IMR-90 (cell line): ENCODE results near the gene MAPKAPK2. TPM values are rescaled to one million over a fixed set of nuclear protein-coding genes. Genes with fewer than 3 reads are reported as not detected.
A peak's percentile ranks its signal among the peaks of the same experiment; 100 is the strongest.

Source experiments
- ATAC-seq: fragments of 200-7000 bp; cut with Tn5 transposase; 2 replicates; pipeline ENCODE4 v1.9.1; 2020; ENCODE audit warnings: low read depth, mild to moderate bottlenecking, moderate library complexity
- BruUV-seq: library from RNA; stranded (reverse); fragments of 400-500 nt; replicated peaks from 2 replicates; lab custom pipeline; 2021; lab: Mats Ljungman, UMichigan
- CTCF ChIA-PET: fragments of 300-600 bp; formaldehyde crosslinking; extraction: SDS; loops from one replicate; lab custom pipeline; 2021; ENCODE audit warnings: antibody characterized with exemption; lab: Yijun Ruan, JAX
- POLR2A ChIA-PET: fragments of 300-600 bp; sonication (Branson Sonifier 250); formaldehyde crosslinking; loops from one replicate; lab custom pipeline; 2022; ENCODE audit warnings: antibody characterized with exemption; ENCODE audit not compliant: unreplicated experiment; lab: Charles Lee
- DNase-seq: peaks from one replicate; pipeline ENCODE4 v3.0.0; 2013
- H2AFZ ChIP-seq: replicated peaks from 2 replicates; pipeline ENCODE3; 2013; ENCODE audit warnings: low read length, mild to moderate bottlenecking; ENCODE audit not compliant: poor library complexity
- H2AK5ac ChIP-seq: 2 replicates; pipeline ENCODE4 v1.6.1; 2013; ENCODE audit warnings: low read depth, low read length, inconsistent platforms
- H2AK9ac ChIP-seq: replicated peaks from 2 replicates; pipeline ENCODE3; 2013; ENCODE audit warnings: mild to moderate bottlenecking, low read depth, low read length, moderate library complexity; ENCODE audit not compliant: poor library complexity
- H2BK120ac ChIP-seq: 2 replicates; pipeline ENCODE4 v1.6.1; 2013; ENCODE audit warnings: low read depth, low read length, inconsistent platforms
- H2BK15ac ChIP-seq: 3 replicates; pipeline ENCODE4 v1.6.1; 2013; ENCODE audit warnings: low read depth, low read length, inconsistent platforms
- H2BK20ac ChIP-seq: 2 replicates; pipeline ENCODE4 v1.6.1; 2013; ENCODE audit warnings: low read depth, mild to moderate bottlenecking, inconsistent platforms, low read length, moderate library complexity
- H2BK5ac ChIP-seq: 2 replicates; pipeline ENCODE4 v1.6.1; 2013; ENCODE audit warnings: mild to moderate bottlenecking, low read depth, low read length, inconsistent platforms; ENCODE audit not compliant: poor library complexity, severe bottlenecking
- H3K14ac ChIP-seq: replicated peaks from 2 replicates; pipeline ENCODE4 v1.6.1; 2013; ENCODE audit warnings: low read depth, low read length, inconsistent platforms
- H3K18ac ChIP-seq: 2 replicates; pipeline ENCODE4 v1.6.1; 2013; ENCODE audit warnings: low read depth, low read length, control low read depth
- H3K23ac ChIP-seq: 2 replicates; pipeline ENCODE4 v1.6.1; 2013; ENCODE audit warnings: low read depth, low read length, inconsistent platforms
- H3K27ac ChIP-seq: 2 replicates; pipeline ENCODE4 v1.5.1; 2013; ENCODE audit warnings: mild to moderate bottlenecking, control low read depth, low read length; ENCODE audit not compliant: insufficient read depth
- H3K27me3 ChIP-seq: 2 replicates; pipeline ENCODE4 v1.6.1; 2013; ENCODE audit warnings: low read length; ENCODE audit not compliant: control insufficient read depth, insufficient read depth
- H3K36me3 ChIP-seq: 2 replicates; pipeline ENCODE4 v1.6.1; 2013; ENCODE audit warnings: low read length, mixed read lengths; ENCODE audit not compliant: control insufficient read depth, insufficient read depth
- H3K4ac ChIP-seq: 2 replicates; pipeline ENCODE4 v1.6.1; 2013; ENCODE audit warnings: low read depth, low read length, inconsistent platforms
- H3K4me1 ChIP-seq: 2 replicates; pipeline ENCODE4 v1.6.1; 2013; ENCODE audit warnings: low read length, mixed read lengths; ENCODE audit not compliant: control insufficient read depth, insufficient read depth
- H3K4me2 ChIP-seq: 2 replicates; pipeline ENCODE4 v1.6.1; 2013; ENCODE audit warnings: low read depth, mild to moderate bottlenecking, control low read depth, low read length, moderate library complexity
- H3K4me3 ChIP-seq: 2 replicates; pipeline ENCODE4 v1.5.1; 2013; ENCODE audit warnings: low read depth, mild to moderate bottlenecking, control low read depth, low read length, moderate library complexity; ENCODE audit not compliant: insufficient read depth
- H3K56ac ChIP-seq: 2 replicates; pipeline ENCODE4 v1.6.1; 2013; ENCODE audit warnings: low read length, inconsistent platforms; ENCODE audit not compliant: insufficient read depth; ENCODE audit errors: extremely low read depth
- H3K79me1 ChIP-seq, 2 experiments: 2 replicates each; pipeline ENCODE4 v1.6.1; 2013; ENCODE audit warnings: low read length in 2 of 2, inconsistent platforms in 1 of 2, low read depth in 1 of 2
- H3K9ac ChIP-seq: 2 replicates; pipeline ENCODE4 v1.6.1; 2013; ENCODE audit warnings: low read depth, low read length, control low read depth
- H3K9me1 ChIP-seq: 2 replicates; pipeline ENCODE4 v1.6.1; 2013; ENCODE audit warnings: low read length, inconsistent platforms; ENCODE audit not compliant: insufficient read depth
- H3K9me3 ChIP-seq: 2 replicates; pipeline ENCODE4 v1.6.1; 2013; ENCODE audit warnings: low read length; ENCODE audit not compliant: control insufficient read depth, insufficient read depth
- H4K20me1 ChIP-seq: 2 replicates; pipeline ENCODE4 v1.6.1; 2013; ENCODE audit warnings: low read length, inconsistent platforms; ENCODE audit not compliant: insufficient read depth
- H4K5ac ChIP-seq: 2 replicates; pipeline ENCODE4 v1.6.1; 2013; ENCODE audit warnings: mild to moderate bottlenecking, low read depth, low read length, control low read depth
- H4K8ac ChIP-seq, 2 experiments: 2 replicates each; pipeline ENCODE4 v1.6.1; 2013; ENCODE audit warnings: low read depth in 2 of 2, low read length in 2 of 2, control low read depth in 1 of 2, inconsistent platforms in 1 of 2
- H4K91ac ChIP-seq: 2 replicates; pipeline ENCODE4 v1.6.1; 2013; ENCODE audit warnings: low read depth, low read length, inconsistent platforms; ENCODE audit not compliant: insufficient read depth
- CHD1 ChIP-seq: IDR thresholded peaks from 2 replicates; pipeline ENCODE4 v1.6.1; 2012; ENCODE audit warnings: low read depth, low read length, improper control_type of control experiment
- FOS ChIP-seq: fragments of 150-350 bp; IDR thresholded peaks from 2 replicates; pipeline ENCODE4 v1.6.1; 2016; ENCODE audit warnings: low read depth, low read length
- MAFK ChIP-seq: IDR thresholded peaks from 2 replicates; pipeline ENCODE4 v1.6.1; 2012; ENCODE audit warnings: low read depth, low read length, improper control_type of control experiment
- MXI1 ChIP-seq: IDR thresholded peaks from 2 replicates; pipeline ENCODE4 v1.6.1; 2012; ENCODE audit warnings: low read depth, mild to moderate bottlenecking, low read length, moderate library complexity, borderline replicate concordance
- RAD21 ChIP-seq: IDR thresholded peaks from 2 replicates; pipeline ENCODE4 v1.6.1; 2012; ENCODE audit warnings: low read length, improper control_type of control experiment
- RFX5 ChIP-seq: IDR thresholded peaks from 2 replicates; pipeline ENCODE4 v1.8.0; 2012; ENCODE audit warnings: low read depth, mild to moderate bottlenecking, low read length, moderate library complexity
- SMC3 ChIP-seq: fragments of 150-350 bp; IDR thresholded peaks from 2 replicates; pipeline ENCODE4 v1.6.1; 2016; ENCODE audit warnings: low read depth, mild to moderate bottlenecking, antibody characterized with exemption, low read length, moderate library complexity
- WGBS, 2 experiments: methylation state at CpG; one replicate each; pipeline versions ENCODE4 v1.1.5 to v1.1.7; 2013; ENCODE audit warnings: missing lambda C conversion rate in 2 of 2; ENCODE audit not compliant: insufficient read length in 1 of 2; ENCODE audit errors: extremely low coverage in 2 of 2; 5-methylcytosine and 5-hydroxymethylcytosine counted together
- dilution Hi-C: fragments of 300-500 bp; cut with HindIII; formaldehyde crosslinking; loops from one replicate; pipeline ENCODE4 v1.14.3; 2018; ENCODE audit warnings: low sequenced_read_pairs; ENCODE audit not compliant: unreplicated experiment
- in situ Hi-C: fragments of 300-500 bp; cut with MboI; formaldehyde crosslinking; loops from 3 replicates; pipeline ENCODE4 v1.14.3; 2019; ENCODE audit warnings: low sequenced_read_pairs, inconsistent platforms, mixed read lengths
- intact Hi-C: fragments of 100-400 bp; cut with micrococcal nuclease; formaldehyde crosslinking; loops from 2 replicates; pipeline ENCODE4 v1.10.0; 2022
- polyA plus RNA-seq, 3 experiments: library from polyadenylated mRNA; depleted of rRNA; stranded (reverse); fragments of >200 nt; gene quantifications; 2 replicates each; pipeline ENCODE4 v1.2.3, GENCODE V29; 2012; ENCODE audit warnings: low replicate concordance in 1 of 3
- total RNA-seq: library from RNA; depleted of rRNA; stranded (reverse); fragments of >200 nt; gene quantifications from 2 replicates; pipeline ENCODE4 v1.2.3, GENCODE V29; 2012

The MAPKAPK2 gene
- total and polyA plus RNA-seq, 2 of the 4 experiments (the other 2 are of a cell fraction) = 56.5 to 66.4 TPM

- H4K91ac ChIP-seq = no peak overlapping the region
- ATAC-seq (no peak), DNase-seq (no peak)
- peaks cover 51% of the 10 kb centered on the region for H3K9me1 ChIP-seq
- intact Hi-C loops = no loop called here
- H3K18ac ChIP-seq = no peak overlapping the region
- H3K14ac ChIP-seq = no peak overlapping the region; the same call in 1 of the 2 replicates
- no peaks in the 10 kb centered on the region for H3K9me3 ChIP-seq
- no peak overlapping the region for H2AK5ac ChIP-seq
- H2BK120ac ChIP-seq = no peak overlapping the region
- H2BK15ac ChIP-seq = no peak overlapping the region
- dilution Hi-C loops = no loop called here
- peaks cover 99% of the 10 kb centered on the region for H4K20me1 ChIP-seq
- H2BK5ac ChIP-seq = no peak overlapping the region
- no peak overlapping the region for H2AK9ac ChIP-seq
- ChIA-PET POLR2A (no interaction called here), CTCF (no interaction called here)
- 0 out of 4 replicates have a peak overlapping the region, but pooled peaks of 1 of the 2 experiments have one; percentile 5 for H4K8ac ChIP-seq
- in situ Hi-C loops = no loop called here
- H2AFZ ChIP-seq = no peak overlapping the region
- H3K79me1 ChIP-seq = peaks cover 19 to 96% of the 10 kb centered on the region in 2 experiments; a peak in 3 of 4 replicates
- peaks cover 29% of the 10 kb centered on the region for H3K4me1 ChIP-seq
- no peaks in the 10 kb centered on the region for H3K27me3 ChIP-seq
- TF ChIP-seq MXI1 (no peak), SMC3 (no peak), RFX5 (no peak), RAD21 (no peak), CHD1 (no peak), FOS (no peak), MAFK (no peak)
- WGBS, 2 experiments = 100% methylated on average over 1 of the region's 2 CpGs; no CpG with 5 or more reads in 1 of the 2 experiments
- H2BK20ac ChIP-seq = no peak overlapping the region
- no peak overlapping the region for H3K9ac ChIP-seq
- H3K27ac ChIP-seq = no peak overlapping the region
- no peak overlapping the region for H3K56ac ChIP-seq
- H4K5ac ChIP-seq = no peak overlapping the region
- H3K4me2 ChIP-seq = no peak overlapping the region
- no peaks in the 10 kb centered on the region for H3K36me3 ChIP-seq
- no peak overlapping the region for H3K4ac ChIP-seq
- BruUV-seq = no TSS peak
- 0 out of 2 replicates have a peak overlapping the region, but pooled peaks have one; percentile 43 for H3K23ac ChIP-seq
- H3K4me3 ChIP-seq = no peak overlapping the region
Measured at GRCh38 chr1:206708058-206708457, 23.4 kb downstream of the MAPKAPK2 start.
